ENCODE measurements around the gene TJAP1.
"Not testable (repeated sequence)": the region's sequence is repeated elsewhere in the genome, so short reads cannot be mapped to it uniquely, and the experiment has no call there.

Gene TJAP1

GRCh38 chr6:43532201-43532600, 54.8 kb downstream of the TJAP1 start:
- H3K9me3 ChIP-seq (ENCODE audit: insufficient read depth, low read depth, low read length), result no peaks in the 10 kb centered on the region
- H2AK5ac ChIP-seq (ENCODE audit: low read length), result no peak overlapping the region
- H2AFZ ChIP-seq (ENCODE audit: insufficient read depth, low read length, poor library complexity), result no peak overlapping the region
- no peak overlapping the region for H3K4me2 ChIP-seq (ENCODE audit: low read length)
- no peak overlapping the region for H3K18ac ChIP-seq (ENCODE audit: low read length)
- H3K79me2 ChIP-seq (ENCODE audit: control insufficient read depth, insufficient read depth, low read length, poor library complexity), result no peaks in the 10 kb centered on the region
- H3K27ac ChIP-seq (ENCODE audit: low read depth, low read length), result no peak overlapping the region
- no peak overlapping the region for H3K4me3 ChIP-seq (ENCODE audit: low read depth, low read length)
- H3K27me3 ChIP-seq (ENCODE audit: insufficient read depth, low read length), result no peaks in the 10 kb centered on the region
- DNase-seq, result no peak
- H3K23ac ChIP-seq (ENCODE audit: low read length), result no peak overlapping the region
- H3K14ac ChIP-seq (ENCODE audit: low read length), result no peak overlapping the region
- H4K8ac ChIP-seq (ENCODE audit: low read depth, low read length), result no peak overlapping the region
- WGBS (ENCODE audit: extremely low coverage, insufficient coverage, insufficient read length), result no CpG with 5 or more reads among the region's 1 CpG
- H3K4me1 ChIP-seq (ENCODE audit: control insufficient read depth in 1 of 2, insufficient read depth in 2 of 2, low read length in 2 of 2), result peaks cover 0 to 5% of the 10 kb centered on the region in 2 experiments
- no peak overlapping the region for H2BK120ac ChIP-seq (ENCODE audit: insufficient read depth, low read length, poor library complexity)
- no peaks in the 10 kb centered on the region for H3K79me1 ChIP-seq (ENCODE audit: low read length)
- H3K9ac ChIP-seq (ENCODE audit: low read length), result no peak overlapping the region
- no peak overlapping the region for H2BK5ac ChIP-seq (ENCODE audit: low read depth, low read length, poor library complexity)
- no peak overlapping the region for H3K4ac ChIP-seq (ENCODE audit: low read depth, low read length)
- no peak overlapping the region for H2BK12ac ChIP-seq (ENCODE audit: low read length)
- no peak overlapping the region for H4K12ac ChIP-seq (ENCODE audit: low read depth, low read length)
- H4K91ac ChIP-seq (ENCODE audit: low read depth, low read length), result no peak overlapping the region
- H3K36me3 ChIP-seq (ENCODE audit: control insufficient read depth in 1 of 2, insufficient read depth in 2 of 2, low read length in 2 of 2), result peaks cover 14 to 32% of the 10 kb centered on the region in 2 experiments

DNA sequence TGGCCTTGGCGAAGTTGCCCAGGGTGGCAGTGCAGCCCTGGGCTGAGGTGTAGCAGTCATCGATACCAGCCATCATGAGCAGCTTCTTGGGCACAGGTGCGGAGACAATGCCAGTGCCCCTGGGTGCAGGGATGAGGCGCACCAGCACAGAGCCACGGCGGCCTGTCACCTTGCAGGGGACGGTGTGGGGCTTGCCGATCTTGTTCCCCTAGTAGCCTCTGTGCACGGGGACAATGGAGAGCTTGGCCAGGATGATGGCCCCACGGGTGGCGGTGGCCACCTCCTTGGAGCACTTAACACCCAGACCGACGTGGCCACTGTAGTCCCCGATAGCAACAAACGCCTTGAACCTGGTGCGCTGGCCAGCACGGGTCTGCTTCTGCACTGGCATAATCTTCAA, 61.6 kb downstream of the TJAP1 start:
- H3K27me3 ChIP-seq (ENCODE audit: insufficient read depth, low read length); H2AFZ ChIP-seq (ENCODE audit: insufficient read depth, low read length, poor library complexity); H3K4me3 ChIP-seq (ENCODE audit: low read depth, low read length); H3K79me1 ChIP-seq (ENCODE audit: low read length); H3K4ac ChIP-seq (ENCODE audit: low read depth, low read length); H3K4me1 ChIP-seq (ENCODE audit: control insufficient read depth in 1 of 2, insufficient read depth in 2 of 2, low read length in 2 of 2); H3K9ac ChIP-seq (ENCODE audit: low read length); H2BK120ac ChIP-seq (ENCODE audit: insufficient read depth, low read length, poor library complexity); H3K18ac ChIP-seq (ENCODE audit: low read length); H2BK12ac ChIP-seq (ENCODE audit: low read length); H2AK5ac ChIP-seq (ENCODE audit: low read length); H3K14ac ChIP-seq (ENCODE audit: low read length); H4K12ac ChIP-seq (ENCODE audit: low read depth, low read length); DNase-seq; H3K4me2 ChIP-seq (ENCODE audit: low read length); H3K79me2 ChIP-seq (ENCODE audit: control insufficient read depth, insufficient read depth, low read length, poor library complexity); H3K9me3 ChIP-seq (ENCODE audit: insufficient read depth, low read depth, low read length); H4K8ac ChIP-seq (ENCODE audit: low read depth, low read length); H4K91ac ChIP-seq (ENCODE audit: low read depth, low read length); H3K23ac ChIP-seq (ENCODE audit: low read length); H3K27ac ChIP-seq (ENCODE audit: low read depth, low read length); H2BK5ac ChIP-seq (ENCODE audit: low read depth, low read length, poor library complexity): not testable (repeated sequence)
- H3K36me3 ChIP-seq (ENCODE audit: control insufficient read depth in 1 of 2, insufficient read depth in 2 of 2, low read length in 2 of 2), result peaks cover 15 to 26% of the 10 kb centered on the region in 2 experiments
- no CpG with 5 or more reads among the region's 17 CpGs for WGBS (ENCODE audit: extremely low coverage, insufficient coverage, insufficient read length)

GRCh38 chr6:43539409-43539808, 62.0 kb downstream of the TJAP1 start:
- not testable (repeated sequence) for H2BK12ac ChIP-seq (ENCODE audit: low read length); H3K4me1 ChIP-seq (ENCODE audit: control insufficient read depth in 1 of 2, insufficient read depth in 2 of 2, low read length in 2 of 2); H3K23ac ChIP-seq (ENCODE audit: low read length); H3K4ac ChIP-seq (ENCODE audit: low read depth, low read length); H3K27me3 ChIP-seq (ENCODE audit: insufficient read depth, low read length); H3K4me3 ChIP-seq (ENCODE audit: low read depth, low read length); DNase-seq; H3K18ac ChIP-seq (ENCODE audit: low read length); H3K4me2 ChIP-seq (ENCODE audit: low read length); H3K79me2 ChIP-seq (ENCODE audit: control insufficient read depth, insufficient read depth, low read length, poor library complexity); H2BK120ac ChIP-seq (ENCODE audit: insufficient read depth, low read length, poor library complexity); H3K79me1 ChIP-seq (ENCODE audit: low read length); H2BK5ac ChIP-seq (ENCODE audit: low read depth, low read length, poor library complexity); H2AFZ ChIP-seq (ENCODE audit: insufficient read depth, low read length, poor library complexity); H4K91ac ChIP-seq (ENCODE audit: low read depth, low read length); H3K9ac ChIP-seq (ENCODE audit: low read length); H4K12ac ChIP-seq (ENCODE audit: low read depth, low read length); H3K9me3 ChIP-seq (ENCODE audit: insufficient read depth, low read depth, low read length); H2AK5ac ChIP-seq (ENCODE audit: low read length); H3K27ac ChIP-seq (ENCODE audit: low read depth, low read length); H3K14ac ChIP-seq (ENCODE audit: low read length); H4K8ac ChIP-seq (ENCODE audit: low read depth, low read length)
- peaks cover 15 to 27% of the 10 kb centered on the region in 2 experiments for H3K36me3 ChIP-seq (ENCODE audit: control insufficient read depth in 1 of 2, insufficient read depth in 2 of 2, low read length in 2 of 2)
- WGBS (ENCODE audit: extremely low coverage, insufficient coverage, insufficient read length), result no CpG with 5 or more reads among the region's 20 CpGs

GRCh38 chr6:43540507-43540906, 63.1 kb downstream of the TJAP1 start:
- Histone ChIP-seq H3K4me2 (ENCODE audit: low read length) (no peak overlapping the region), H3K36me3 (ENCODE audit: control insufficient read depth in 1 of 2, insufficient read depth in 2 of 2, low read length in 2 of 2) (peaks cover 21 to 31% of the 10 kb centered on the region in 2 experiments), H2AK5ac (ENCODE audit: low read length) (no peak overlapping the region), H2BK120ac (ENCODE audit: insufficient read depth, low read length, poor library complexity) (no peak overlapping the region), H4K8ac (ENCODE audit: low read depth, low read length) (no peak overlapping the region), H2BK5ac (ENCODE audit: low read depth, low read length, poor library complexity) (no peak overlapping the region), H2BK12ac (ENCODE audit: low read length) (no peak overlapping the region), H4K91ac (ENCODE audit: low read depth, low read length) (no peak overlapping the region), H2AFZ (ENCODE audit: insufficient read depth, low read length, poor library complexity) (no peak overlapping the region), H3K9ac (ENCODE audit: low read length) (no peak overlapping the region), H3K4ac (ENCODE audit: low read depth, low read length) (no peak overlapping the region), H3K18ac (ENCODE audit: low read length) (no peak overlapping the region), H3K4me1 (ENCODE audit: control insufficient read depth in 1 of 2, insufficient read depth in 2 of 2, low read length in 2 of 2) (no peaks in the 10 kb centered on the region), H3K79me1 (ENCODE audit: low read length) (no peaks in the 10 kb centered on the region), H3K27ac (ENCODE audit: low read depth, low read length) (no peak overlapping the region), H3K23ac (ENCODE audit: low read length) (no peak overlapping the region), H3K27me3 (ENCODE audit: insufficient read depth, low read length) (no peaks in the 10 kb centered on the region), H4K12ac (ENCODE audit: low read depth, low read length) (no peak overlapping the region), H3K14ac (ENCODE audit: low read length) (no peak overlapping the region), H3K4me3 (ENCODE audit: low read depth, low read length) (no peak overlapping the region), H3K9me3 (ENCODE audit: insufficient read depth, low read depth, low read length) (no peaks in the 10 kb centered on the region), H3K79me2 (ENCODE audit: control insufficient read depth, insufficient read depth, low read length, poor library complexity) (no peaks in the 10 kb centered on the region)
- WGBS (ENCODE audit: extremely low coverage, insufficient coverage, insufficient read length), result no CpG with 5 or more reads among the region's 5 CpGs
- no peak for DNase-seq

All from trophoblast cell (in vitro differentiated cells and primary cell).